GM23338 (cell line): Measurements from ENCODE around the gene HIPK1.

Experiments used
- CREB1 ChIP-seq: fragments of 250-450 bp; sonication (Bioruptor Pico); IDR thresholded peaks from 2 replicates; pipeline ENCODE4 v1.5.0; 2020; ENCODE audit warnings: low read depth, mild to moderate bottlenecking, moderate library complexity
- EZH2 ChIP-seq: fragments of 200-600 bp; sonication (generic); IDR thresholded peaks from one replicate; pipeline ENCODE4 v1.8.0; 2017; ENCODE audit warnings: antibody characterized with exemption, mild to moderate bottlenecking, low read depth; ENCODE audit not compliant: unreplicated experiment
- EZH2phosphoT487 ChIP-seq: fragments of 200-600 bp; sonication (generic); IDR thresholded peaks from one replicate; pipeline ENCODE4 v1.8.1; 2018; ENCODE audit warnings: antibody characterized with exemption; ENCODE audit not compliant: unreplicated experiment
- POLR2AphosphoS5 ChIP-seq: IDR thresholded peaks from 2 replicates; pipeline ENCODE4 v1.6.1; 2016; ENCODE audit warnings: antibody characterized with exemption, low read depth
- STAT1 ChIP-seq: IDR thresholded peaks from one replicate; pipeline ENCODE4 v1.6.1; 2016; ENCODE audit warnings: antibody characterized with exemption; ENCODE audit not compliant: unreplicated experiment
- TF ChIP-seq, protein P1 (sequence below), 2 experiments: fragments of 200-600 bp in 1 of 2; sonication (generic) in 1 of 2; conservative IDR thresholded peaks; 2 replicates each; pipeline versions ENCODE4 v1.5.1 to v1.6.1; 2016 to 2017; ENCODE audit warnings: antibody characterized with exemption in 2 of 2, low read depth in 2 of 2, mild to moderate bottlenecking in 2 of 2, moderate library complexity in 1 of 2
- TF ChIP-seq, protein P2 (sequence below): IDR thresholded peaks from one replicate; pipeline ENCODE4 v1.6.1; 2018; ENCODE audit warnings: antibody characterized with exemption; ENCODE audit not compliant: unreplicated experiment

DNA sequence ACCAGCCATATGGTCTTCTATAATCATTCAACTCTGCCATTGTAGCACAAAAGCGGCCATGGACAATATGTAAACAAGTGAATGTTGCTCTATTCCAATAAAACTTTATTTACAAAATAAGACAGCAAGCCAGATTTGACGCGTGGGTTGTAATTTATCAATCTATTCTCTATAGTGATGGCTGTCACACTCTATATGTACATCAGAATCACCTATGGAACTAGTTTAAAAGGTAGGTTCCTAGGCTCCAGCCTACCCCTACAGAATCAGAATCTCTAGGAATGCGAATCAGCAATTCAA lies 49.4 kb upstream of the HIPK1 start:
- TF ChIP-seq POLR2AphosphoS5 (no peak), EZH2 (no peak), STAT1 (no peak), EZH2phosphoT487 (no peak), CREB1 (CRISPR knock-in tag) (no peak)
- TF ChIP-seq, protein P1, sequence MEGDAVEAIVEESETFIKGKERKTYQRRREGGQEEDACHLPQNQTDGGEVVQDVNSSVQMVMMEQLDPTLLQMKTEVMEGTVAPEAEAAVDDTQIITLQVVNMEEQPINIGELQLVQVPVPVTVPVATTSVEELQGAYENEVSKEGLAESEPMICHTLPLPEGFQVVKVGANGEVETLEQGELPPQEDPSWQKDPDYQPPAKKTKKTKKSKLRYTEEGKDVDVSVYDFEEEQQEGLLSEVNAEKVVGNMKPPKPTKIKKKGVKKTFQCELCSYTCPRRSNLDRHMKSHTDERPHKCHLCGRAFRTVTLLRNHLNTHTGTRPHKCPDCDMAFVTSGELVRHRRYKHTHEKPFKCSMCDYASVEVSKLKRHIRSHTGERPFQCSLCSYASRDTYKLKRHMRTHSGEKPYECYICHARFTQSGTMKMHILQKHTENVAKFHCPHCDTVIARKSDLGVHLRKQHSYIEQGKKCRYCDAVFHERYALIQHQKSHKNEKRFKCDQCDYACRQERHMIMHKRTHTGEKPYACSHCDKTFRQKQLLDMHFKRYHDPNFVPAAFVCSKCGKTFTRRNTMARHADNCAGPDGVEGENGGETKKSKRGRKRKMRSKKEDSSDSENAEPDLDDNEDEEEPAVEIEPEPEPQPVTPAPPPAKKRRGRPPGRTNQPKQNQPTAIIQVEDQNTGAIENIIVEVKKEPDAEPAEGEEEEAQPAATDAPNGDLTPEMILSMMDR (conservative IDR thresholded peaks at IDR 0.05; ENCODE audit: low read depth in 2 of 2): no peak
- TF ChIP-seq, protein P2, sequence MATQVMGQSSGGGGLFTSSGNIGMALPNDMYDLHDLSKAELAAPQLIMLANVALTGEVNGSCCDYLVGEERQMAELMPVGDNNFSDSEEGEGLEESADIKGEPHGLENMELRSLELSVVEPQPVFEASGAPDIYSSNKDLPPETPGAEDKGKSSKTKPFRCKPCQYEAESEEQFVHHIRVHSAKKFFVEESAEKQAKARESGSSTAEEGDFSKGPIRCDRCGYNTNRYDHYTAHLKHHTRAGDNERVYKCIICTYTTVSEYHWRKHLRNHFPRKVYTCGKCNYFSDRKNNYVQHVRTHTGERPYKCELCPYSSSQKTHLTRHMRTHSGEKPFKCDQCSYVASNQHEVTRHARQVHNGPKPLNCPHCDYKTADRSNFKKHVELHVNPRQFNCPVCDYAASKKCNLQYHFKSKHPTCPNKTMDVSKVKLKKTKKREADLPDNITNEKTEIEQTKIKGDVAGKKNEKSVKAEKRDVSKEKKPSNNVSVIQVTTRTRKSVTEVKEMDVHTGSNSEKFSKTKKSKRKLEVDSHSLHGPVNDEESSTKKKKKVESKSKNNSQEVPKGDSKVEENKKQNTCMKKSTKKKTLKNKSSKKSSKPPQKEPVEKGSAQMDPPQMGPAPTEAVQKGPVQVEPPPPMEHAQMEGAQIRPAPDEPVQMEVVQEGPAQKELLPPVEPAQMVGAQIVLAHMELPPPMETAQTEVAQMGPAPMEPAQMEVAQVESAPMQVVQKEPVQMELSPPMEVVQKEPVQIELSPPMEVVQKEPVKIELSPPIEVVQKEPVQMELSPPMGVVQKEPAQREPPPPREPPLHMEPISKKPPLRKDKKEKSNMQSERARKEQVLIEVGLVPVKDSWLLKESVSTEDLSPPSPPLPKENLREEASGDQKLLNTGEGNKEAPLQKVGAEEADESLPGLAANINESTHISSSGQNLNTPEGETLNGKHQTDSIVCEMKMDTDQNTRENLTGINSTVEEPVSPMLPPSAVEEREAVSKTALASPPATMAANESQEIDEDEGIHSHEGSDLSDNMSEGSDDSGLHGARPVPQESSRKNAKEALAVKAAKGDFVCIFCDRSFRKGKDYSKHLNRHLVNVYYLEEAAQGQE: no peak
